H1 (cell line): ENCODE results near the gene SUPT20HL1.
"Not testable (repeated sequence)": the region's sequence is repeated elsewhere in the genome, so short reads cannot be mapped to it uniquely, and the experiment has no call there.

Source experiments
- CHD2 ChIP-seq: IDR thresholded peaks from 2 replicates; pipeline ENCODE4 v1.6.1; 2012; ENCODE audit warnings: low read length, improper control_type of control experiment
- EZH2 ChIP-seq: fragments of 200-600 bp; sonication (generic); IDR thresholded peaks from 2 replicates; pipeline ENCODE4 v1.7.1; 2012; ENCODE audit warnings: low read depth, mild to moderate bottlenecking, moderate library complexity, low read length, inconsistent platforms; ENCODE audit not compliant: severe bottlenecking
- POLR2A ChIP-seq, 2 experiments: IDR thresholded peaks; 1 replicate in 1 of 2; 2 replicates in 1 of 2; pipeline ENCODE4 v1.6.1; 2011; ENCODE audit warnings: low read depth in 2 of 2, low read length in 2 of 2, mild to moderate bottlenecking in 2 of 2; ENCODE audit errors: control extremely low read depth in 1 of 2

DNA sequence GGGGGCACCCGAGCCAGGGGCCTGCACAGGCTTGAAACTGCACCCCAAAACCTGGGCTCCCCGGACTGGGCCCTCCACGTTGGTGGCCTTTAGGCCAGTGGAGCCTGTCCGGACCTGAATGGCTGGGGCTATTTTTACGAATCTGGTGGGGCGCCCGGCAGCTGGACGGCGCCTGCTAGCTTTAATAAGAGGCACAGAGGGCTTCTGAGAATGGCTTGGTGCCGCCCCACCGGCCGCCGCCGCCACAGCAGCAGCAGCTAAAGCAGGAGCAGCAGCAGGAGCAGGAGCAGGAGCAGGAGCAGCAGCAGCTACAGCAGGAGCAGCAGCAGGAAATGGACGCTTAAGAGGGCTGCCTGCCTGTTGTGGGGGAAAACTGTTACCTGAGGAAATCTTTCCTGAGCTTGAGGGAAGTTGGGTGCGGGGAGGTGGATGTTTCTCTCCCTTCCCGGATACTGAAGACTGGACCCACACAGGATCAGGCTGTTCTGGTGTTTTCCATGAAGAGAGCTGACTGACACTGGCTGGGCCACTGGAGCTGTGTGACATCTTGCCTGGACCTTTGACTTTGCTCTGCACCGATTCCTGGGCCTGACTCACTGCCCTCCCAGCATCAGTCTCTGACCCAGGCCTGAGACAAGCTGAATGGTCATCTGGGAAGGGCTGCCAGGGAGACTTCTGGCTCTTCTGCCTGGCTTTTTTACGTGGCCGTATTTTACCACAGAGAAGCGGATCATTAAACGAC is 48.8 kb upstream of the SUPT20HL1 start:
- TF ChIP-seq EZH2; CHD2; POLR2A (IDR thresholded peaks at IDR 0.05; ENCODE audit: control extremely low read depth in 1 of 2, low read depth in 2 of 2, low read length in 2 of 2): not testable (repeated sequence)
